H9 (cell line): ENCODE measurements around the gene CCDC88C. TPM values are rescaled to one million over a fixed set of nuclear protein-coding genes. Genes with fewer than 3 reads are reported as not detected.
A peak's percentile ranks its signal among the peaks of the same experiment; 100 is the strongest.

ENCODE experiments used
- DNase-seq: peaks from one replicate; pipeline ENCODE4 v3.0.0-alpha.2; 2017
- H2AFZ ChIP-seq: one replicate; pipeline ENCODE4 v1.6.1; 2013; ENCODE audit warnings: mild to moderate bottlenecking, low read length, control low read depth, moderate library complexity
- H2AK5ac ChIP-seq: 2 replicates; pipeline ENCODE4 v1.6.1; 2013; ENCODE audit warnings: low read length, control low read depth, mixed read lengths; ENCODE audit not compliant: insufficient read length
- H2BK120ac ChIP-seq: one replicate; pipeline ENCODE4 v1.6.1; 2013; ENCODE audit warnings: low read depth, mild to moderate bottlenecking, low read length, control low read depth, inconsistent platforms; ENCODE audit not compliant: poor library complexity, severe bottlenecking
- H2BK12ac ChIP-seq: 2 replicates; pipeline ENCODE4 v1.6.1; 2013; ENCODE audit warnings: low read length, control low read depth, mixed read lengths, low read depth; ENCODE audit not compliant: insufficient read length
- H2BK15ac ChIP-seq: 2 replicates; pipeline ENCODE4 v1.6.1; 2013; ENCODE audit warnings: low read depth, low read length, control low read depth
- H2BK20ac ChIP-seq: one replicate; pipeline ENCODE4 v1.6.1; 2013; ENCODE audit warnings: low read depth, mild to moderate bottlenecking, low read length, control low read depth, inconsistent platforms; ENCODE audit not compliant: poor library complexity, severe bottlenecking
- H2BK5ac ChIP-seq: 2 replicates; pipeline ENCODE4 v1.6.1; 2013; ENCODE audit warnings: low read length, control low read depth, mixed read lengths; ENCODE audit not compliant: insufficient read length
- H3K14ac ChIP-seq: 2 replicates; pipeline ENCODE4 v1.6.1; 2013; ENCODE audit warnings: low read length, control low read depth; ENCODE audit not compliant: insufficient read depth
- H3K18ac ChIP-seq: 2 replicates; pipeline ENCODE4 v1.6.1; 2013; ENCODE audit warnings: low read depth, mild to moderate bottlenecking, mixed read lengths, low read length, control low read depth; ENCODE audit not compliant: insufficient read length
- H3K23ac ChIP-seq: 2 replicates; pipeline ENCODE4 v1.6.1; 2013; ENCODE audit warnings: low read length, control low read depth, mixed read lengths, low read depth; ENCODE audit not compliant: insufficient read length
- H3K23me2 ChIP-seq: 2 replicates; pipeline ENCODE4 v1.6.1; 2013; ENCODE audit warnings: low read depth, mild to moderate bottlenecking, mixed read lengths, low read length, control low read depth; ENCODE audit not compliant: insufficient read length, poor library complexity, severe bottlenecking
- H3K27ac ChIP-seq: 2 replicates; pipeline ENCODE4 v1.5.1; 2013; ENCODE audit warnings: low read length, control low read depth, mixed read lengths, low read depth; ENCODE audit not compliant: insufficient read length
- H3K27me3 ChIP-seq: 2 replicates; pipeline ENCODE4 v1.6.1; 2013; ENCODE audit warnings: low read length, control low read depth, inconsistent platforms; ENCODE audit not compliant: insufficient read depth
- H3K4ac ChIP-seq: 2 replicates; pipeline ENCODE4 v1.6.1; 2013; ENCODE audit warnings: low read depth, mild to moderate bottlenecking, control low read depth, inconsistent platforms, low read length, moderate library complexity
- H3K4me1 ChIP-seq: 2 replicates; pipeline ENCODE4 v1.6.1; 2013; ENCODE audit warnings: low read length, control low read depth, inconsistent platforms; ENCODE audit not compliant: insufficient read depth
- H3K4me2 ChIP-seq: 2 replicates; pipeline ENCODE4 v1.6.1; 2013; ENCODE audit warnings: low read length, control low read depth, mixed read lengths; ENCODE audit not compliant: insufficient read length, insufficient read depth
- H3K56ac ChIP-seq: 2 replicates; pipeline ENCODE4 v1.6.1; 2013; ENCODE audit warnings: low read depth, mild to moderate bottlenecking, mixed read lengths, low read length, control low read depth; ENCODE audit not compliant: insufficient read length
- H3K79me1 ChIP-seq: 2 replicates; pipeline ENCODE4 v1.6.1; 2013; ENCODE audit warnings: low read depth, mild to moderate bottlenecking, moderate library complexity, low read length, control low read depth, inconsistent platforms; ENCODE audit not compliant: insufficient read depth, poor library complexity, severe bottlenecking
- H3K79me2 ChIP-seq: 2 replicates; pipeline ENCODE4 v1.6.1; 2013; ENCODE audit warnings: low read length, control low read depth, inconsistent platforms; ENCODE audit not compliant: insufficient read depth
- H3K9ac ChIP-seq: 2 replicates; pipeline ENCODE4 v1.6.1; 2013; ENCODE audit warnings: low read length, control low read depth, mixed read lengths; ENCODE audit not compliant: insufficient read length; ENCODE audit errors: extremely low read depth
- H3K9me3 ChIP-seq: one replicate; pipeline ENCODE4 v1.6.1; 2013; ENCODE audit warnings: low read depth, low read length, inconsistent platforms; ENCODE audit not compliant: control insufficient read depth
- H3T11ph ChIP-seq: one replicate; pipeline ENCODE4 v1.6.1; 2013; ENCODE audit warnings: mild to moderate bottlenecking, low read length, control low read depth, inconsistent platforms
- H4K20me1 ChIP-seq: one replicate; pipeline ENCODE4 v1.6.1; 2013; ENCODE audit not compliant: control insufficient read depth, insufficient read length, insufficient read depth
- H4K5ac ChIP-seq: 2 replicates; pipeline ENCODE4 v1.6.1; 2013; ENCODE audit warnings: low read depth, mild to moderate bottlenecking, mixed read lengths, low read length, control low read depth; ENCODE audit not compliant: insufficient read length
- H4K8ac ChIP-seq: replicated peaks from 2 replicates; pipeline ENCODE4 v1.6.1; 2013; ENCODE audit warnings: low read length, control low read depth, mixed read lengths, low read depth; ENCODE audit not compliant: insufficient read length
- H4K91ac ChIP-seq: 2 replicates; pipeline ENCODE4 v1.6.1; 2013; ENCODE audit warnings: low read depth, mild to moderate bottlenecking, moderate library complexity, mixed read lengths, low read length, control low read depth; ENCODE audit not compliant: insufficient read length
- H3K27ac Mint-ChIP-seq, 3 experiments: 2 replicates in 2 of 3; 3 replicates in 1 of 3; pipeline ENCODE4 v1.8.0; 2020 to 2021; ENCODE audit warnings: mixed read lengths in 3 of 3, mild to moderate bottlenecking in 1 of 3, moderate library complexity in 1 of 3
- H3K27me3 Mint-ChIP-seq: 2 replicates; pipeline ENCODE4 v1.8.0; 2021; ENCODE audit warnings: low read depth, mild to moderate bottlenecking, moderate library complexity, mixed read lengths
- H3K36me3 Mint-ChIP-seq, 3 experiments: 2 replicates in 2 of 3; 3 replicates in 1 of 3; pipeline ENCODE4 v1.8.0; 2020 to 2021; ENCODE audit warnings: low read depth in 3 of 3, mixed read lengths in 3 of 3; ENCODE audit not compliant: insufficient read depth in 1 of 3
- H3K4me1 Mint-ChIP-seq, 2 experiments: 2 replicates each; pipeline ENCODE4 v1.8.0; 2020; ENCODE audit warnings: mixed read lengths in 2 of 2
- H3K4me3 Mint-ChIP-seq, 2 experiments: 2 replicates in 1 of 2; 3 replicates in 1 of 2; pipeline ENCODE4 v1.8.0; 2020 to 2021; ENCODE audit warnings: mild to moderate bottlenecking in 2 of 2, mixed read lengths in 2 of 2, moderate library complexity in 1 of 2
- H3K9me3 Mint-ChIP-seq, 2 experiments: 2 replicates in 1 of 2; 3 replicates in 1 of 2; pipeline ENCODE4 v1.8.0; 2020; ENCODE audit warnings: mild to moderate bottlenecking in 2 of 2, mixed read lengths in 2 of 2, moderate library complexity in 1 of 2
- WGBS: extraction: QIAGEN DNeasy Blood & Tissue Kit; methylation state at CpG from one replicate; pipeline ENCODE4 v1.1.7; 2013; ENCODE audit warnings: missing lambda C conversion rate, low lambda C conversion rate, mixed read lengths; ENCODE audit not compliant: insufficient read length; ENCODE audit errors: extremely low coverage; 5-methylcytosine and 5-hydroxymethylcytosine counted together
- total RNA-seq: library from RNA; stranded (reverse); gene quantifications from 2 replicates; pipeline ENCODE4 v1.2.1, GENCODE V29; 2021
- TF ChIP-seq, protein P1 (sequence below): fragments of 200-600 bp; sonication (generic); conservative IDR thresholded peaks from 3 replicates; pipeline ENCODE4 v1.8.0; 2021; ENCODE audit warnings: antibody characterized with exemption, mild to moderate bottlenecking

Gene CCDC88C
- total RNA-seq, 1 experiment from 2014 or later = 52.4 TPM

DNA sequence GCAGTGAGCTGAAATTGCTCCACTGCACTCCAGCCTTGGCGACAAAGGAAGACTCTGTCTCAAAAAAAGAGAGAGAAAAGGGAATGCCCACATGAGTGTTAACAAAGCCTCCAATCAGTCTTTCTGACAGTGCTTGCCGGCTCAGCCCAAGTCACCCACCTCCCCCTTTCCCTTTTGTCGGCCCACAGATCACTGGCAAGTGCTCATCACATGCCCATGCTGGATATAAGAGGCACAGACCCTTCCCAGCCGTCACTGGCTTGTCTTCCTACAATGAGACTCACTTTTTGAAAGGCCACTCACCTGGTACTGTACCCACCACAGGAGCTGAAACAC is 70.8 kb downstream of the CCDC88C start:
- H3K27ac Mint-ChIP-seq = peak overlapping the region; percentile 13 to 56 (median 37); a peak in 4 of 7 replicates
- TF ChIP-seq, protein P1, sequence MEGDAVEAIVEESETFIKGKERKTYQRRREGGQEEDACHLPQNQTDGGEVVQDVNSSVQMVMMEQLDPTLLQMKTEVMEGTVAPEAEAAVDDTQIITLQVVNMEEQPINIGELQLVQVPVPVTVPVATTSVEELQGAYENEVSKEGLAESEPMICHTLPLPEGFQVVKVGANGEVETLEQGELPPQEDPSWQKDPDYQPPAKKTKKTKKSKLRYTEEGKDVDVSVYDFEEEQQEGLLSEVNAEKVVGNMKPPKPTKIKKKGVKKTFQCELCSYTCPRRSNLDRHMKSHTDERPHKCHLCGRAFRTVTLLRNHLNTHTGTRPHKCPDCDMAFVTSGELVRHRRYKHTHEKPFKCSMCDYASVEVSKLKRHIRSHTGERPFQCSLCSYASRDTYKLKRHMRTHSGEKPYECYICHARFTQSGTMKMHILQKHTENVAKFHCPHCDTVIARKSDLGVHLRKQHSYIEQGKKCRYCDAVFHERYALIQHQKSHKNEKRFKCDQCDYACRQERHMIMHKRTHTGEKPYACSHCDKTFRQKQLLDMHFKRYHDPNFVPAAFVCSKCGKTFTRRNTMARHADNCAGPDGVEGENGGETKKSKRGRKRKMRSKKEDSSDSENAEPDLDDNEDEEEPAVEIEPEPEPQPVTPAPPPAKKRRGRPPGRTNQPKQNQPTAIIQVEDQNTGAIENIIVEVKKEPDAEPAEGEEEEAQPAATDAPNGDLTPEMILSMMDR = no peak
- H3K79me2 ChIP-seq = peaks cover 2% of the 10 kb centered on the region; the same call in 1 of the 2 replicates

More for the DNA sequence above, 70.8 kb downstream of the CCDC88C start:
- Mint-ChIP-seq H3K4me1 (peaks cover 38 to 44% of the 10 kb centered on the region in 2 experiments), H3K27me3 (no peaks in the 10 kb centered on the region), H3K36me3 (peaks cover 0 to 5% (median 0%) of the 10 kb centered on the region in 3 experiments; a peak in 2 of 7 replicates), H3K9me3 (no peaks in the 10 kb centered on the region; a peak in 1 of 5 replicates), H3K4me3 (no peak overlapping the region)
- no peaks in the 10 kb centered on the region for H4K20me1 ChIP-seq
- no peak overlapping the region for H2AFZ ChIP-seq
- no peak overlapping the region for H4K5ac ChIP-seq
- no peaks in the 10 kb centered on the region for H3K23me2 ChIP-seq
- H2BK20ac ChIP-seq = no peak overlapping the region
- no peak overlapping the region for H3K14ac ChIP-seq
- H2BK120ac ChIP-seq = no peak overlapping the region
- DNase-seq = no peak
- H3K4ac ChIP-seq = no peak overlapping the region
- H3K9ac ChIP-seq = no peak overlapping the region
- H3T11ph ChIP-seq = no peak overlapping the region
- WGBS = no CpG with 5 or more reads among the region's 4 CpGs
- H3K4me2 ChIP-seq = no peak overlapping the region
- H2BK12ac ChIP-seq = no peak overlapping the region
- H3K27ac ChIP-seq = no peak overlapping the region
- H3K9me3 ChIP-seq = no peaks in the 10 kb centered on the region
- H4K91ac ChIP-seq = no peak overlapping the region
- H3K4me1 ChIP-seq = peaks cover 2% of the 10 kb centered on the region; the same call in 1 of the 2 replicates
- no peak overlapping the region for H2AK5ac ChIP-seq
- no peak overlapping the region for H4K8ac ChIP-seq
- no peaks in the 10 kb centered on the region for H3K79me1 ChIP-seq
- no peak overlapping the region for H3K23ac ChIP-seq
- H3K56ac ChIP-seq = no peak overlapping the region
- no peaks in the 10 kb centered on the region for H3K27me3 ChIP-seq
- no peak overlapping the region for H3K18ac ChIP-seq
- H2BK5ac ChIP-seq = no peak overlapping the region
- H2BK15ac ChIP-seq = no peak overlapping the region
